ENCODE results near the gene SUPT3H. TPM values are rescaled to one million over a fixed set of nuclear protein-coding genes. Genes with fewer than 3 reads are reported as not detected.

SUPT3H gene
- total RNA-seq, 6 experiments from 2014 or later = 5.6 to 8.2 (median 6.5) TPM

DNA sequence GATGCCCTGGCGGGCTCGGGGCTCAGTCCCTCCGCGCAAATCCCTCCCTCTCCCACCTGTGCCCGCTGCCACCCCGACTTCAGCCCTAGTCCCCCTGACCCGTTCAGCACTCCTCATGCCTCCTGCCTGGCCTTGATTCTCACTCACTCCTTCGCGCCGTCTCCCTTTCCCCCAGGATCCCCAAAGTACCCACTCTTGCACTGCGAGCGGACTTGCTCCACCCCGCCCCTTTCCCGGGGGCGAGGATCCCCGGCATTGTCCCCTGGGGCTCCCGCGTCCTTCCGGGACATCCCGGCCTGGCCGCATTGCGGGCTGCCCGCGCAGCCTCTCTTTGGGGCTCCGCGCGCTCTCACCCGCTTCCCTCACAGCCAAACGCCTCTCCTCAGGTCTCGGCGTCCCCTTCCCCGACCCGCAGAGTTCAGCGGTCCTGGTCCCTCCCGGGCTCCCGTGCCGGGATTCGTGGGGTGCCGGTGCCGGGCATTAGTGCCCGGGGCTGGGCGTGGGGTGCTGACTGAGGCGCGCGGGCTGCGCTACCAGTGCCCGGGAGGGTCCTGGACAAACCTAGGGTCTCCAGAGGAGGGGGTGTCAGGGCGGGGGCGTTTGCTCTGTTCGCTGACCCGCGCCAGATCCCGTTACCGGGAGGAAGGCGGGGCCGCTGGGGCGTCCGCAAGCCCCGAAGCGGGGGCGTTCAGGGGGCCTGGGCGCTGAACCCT lies 45.5 kb upstream of the SUPT3H start:
- H3K9me3 Mint-ChIP-seq = no peaks in the 10 kb centered on the region
- no peak for DNase-seq
- peaks cover 2% of the 10 kb centered on the region; the same call in 1 of the 2 replicates for H3K27me3 Mint-ChIP-seq (ENCODE audit: insufficient read depth)
- peak overlapping the region; percentile 95 for H3K4me3 Mint-ChIP-seq
- TF ChIP-seq, protein P1, sequence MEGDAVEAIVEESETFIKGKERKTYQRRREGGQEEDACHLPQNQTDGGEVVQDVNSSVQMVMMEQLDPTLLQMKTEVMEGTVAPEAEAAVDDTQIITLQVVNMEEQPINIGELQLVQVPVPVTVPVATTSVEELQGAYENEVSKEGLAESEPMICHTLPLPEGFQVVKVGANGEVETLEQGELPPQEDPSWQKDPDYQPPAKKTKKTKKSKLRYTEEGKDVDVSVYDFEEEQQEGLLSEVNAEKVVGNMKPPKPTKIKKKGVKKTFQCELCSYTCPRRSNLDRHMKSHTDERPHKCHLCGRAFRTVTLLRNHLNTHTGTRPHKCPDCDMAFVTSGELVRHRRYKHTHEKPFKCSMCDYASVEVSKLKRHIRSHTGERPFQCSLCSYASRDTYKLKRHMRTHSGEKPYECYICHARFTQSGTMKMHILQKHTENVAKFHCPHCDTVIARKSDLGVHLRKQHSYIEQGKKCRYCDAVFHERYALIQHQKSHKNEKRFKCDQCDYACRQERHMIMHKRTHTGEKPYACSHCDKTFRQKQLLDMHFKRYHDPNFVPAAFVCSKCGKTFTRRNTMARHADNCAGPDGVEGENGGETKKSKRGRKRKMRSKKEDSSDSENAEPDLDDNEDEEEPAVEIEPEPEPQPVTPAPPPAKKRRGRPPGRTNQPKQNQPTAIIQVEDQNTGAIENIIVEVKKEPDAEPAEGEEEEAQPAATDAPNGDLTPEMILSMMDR (IDR thresholded peaks at IDR 0.05) = no peak
- peak overlapping the region; percentile 80 for H3K27ac Mint-ChIP-seq
- H3K4me1 Mint-ChIP-seq (ENCODE audit: low read depth) = peaks cover 54% of the 10 kb centered on the region
- H3K36me3 Mint-ChIP-seq (ENCODE audit: low read depth) = peaks cover 7% of the 10 kb centered on the region; the same call in 1 of the 2 replicates

DNA sequence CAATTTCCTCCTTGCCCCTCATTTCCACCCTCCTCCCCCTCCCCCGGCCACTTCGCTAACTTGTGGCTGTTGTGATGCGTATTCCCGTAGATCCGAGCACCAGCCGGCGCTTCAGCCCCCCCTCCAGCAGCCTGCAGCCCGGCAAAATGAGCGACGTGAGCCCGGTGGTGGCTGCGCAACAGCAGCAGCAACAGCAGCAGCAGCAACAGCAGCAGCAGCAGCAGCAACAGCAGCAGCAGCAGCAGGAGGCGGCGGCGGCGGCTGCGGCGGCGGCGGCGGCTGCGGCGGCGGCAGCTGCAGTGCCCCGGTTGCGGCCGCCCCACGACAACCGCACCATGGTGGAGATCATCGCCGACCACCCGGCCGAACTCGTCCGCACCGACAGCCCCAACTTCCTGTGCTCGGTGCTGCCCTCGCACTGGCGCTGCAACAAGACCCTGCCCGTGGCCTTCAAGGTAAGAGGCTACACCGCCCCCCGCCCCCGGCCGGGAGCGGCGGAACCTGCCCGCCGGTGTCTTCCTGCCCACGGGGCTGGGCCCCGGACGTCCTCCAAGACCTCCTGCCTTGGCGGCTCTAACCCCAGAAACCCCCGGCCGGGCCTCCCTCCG lies 44.9 kb upstream of the SUPT3H start:
- Mint-ChIP-seq H3K4me3 (peak overlapping the region; percentile 95), H3K9me3 (no peaks in the 10 kb centered on the region)

DNA sequence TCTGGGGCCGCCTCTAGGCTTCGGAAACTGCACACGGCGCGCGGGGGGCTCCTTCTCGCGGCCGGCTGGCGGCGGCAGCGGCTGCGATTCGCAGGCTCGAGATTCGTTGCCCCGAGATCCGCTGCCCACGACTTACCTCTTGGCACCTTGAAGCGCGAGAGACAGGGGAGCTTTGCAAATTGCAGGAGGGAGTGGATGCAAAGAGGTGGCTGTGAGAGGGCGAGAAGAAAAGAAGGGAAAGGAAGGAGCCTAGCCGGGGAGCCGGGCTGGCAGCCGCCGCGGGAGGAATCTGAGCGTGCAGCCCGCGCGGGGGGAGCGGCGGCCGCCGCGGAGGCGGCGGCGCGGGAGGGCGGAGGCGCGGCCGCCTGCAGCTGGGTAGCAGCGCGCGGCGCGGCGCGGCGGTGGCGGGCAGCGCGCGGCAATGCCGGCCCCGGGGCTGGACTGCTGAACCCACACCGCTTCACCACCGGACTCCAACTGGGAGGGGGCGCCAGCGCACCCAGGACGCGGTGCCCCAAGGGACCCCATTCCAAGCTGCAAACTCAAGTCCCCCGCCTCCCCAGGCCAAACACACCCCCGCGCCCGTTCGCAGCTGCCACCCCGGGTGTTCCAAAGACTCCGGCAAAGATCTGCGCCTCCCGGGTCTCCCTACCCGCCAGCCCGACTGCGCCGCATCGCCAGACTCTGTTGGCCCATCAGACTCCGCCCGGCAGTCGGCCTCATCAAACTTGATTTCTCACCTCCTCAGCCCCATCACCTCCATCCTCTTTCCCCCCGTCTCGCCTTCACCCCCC lies 44.2 kb upstream of the SUPT3H start:
- peak overlapping the region; percentile 75 for H3K27ac Mint-ChIP-seq
- peak; percentile 57 for DNase-seq
- peaks cover 56% of the 10 kb centered on the region for H3K4me1 Mint-ChIP-seq (ENCODE audit: low read depth)
- H3K27me3 Mint-ChIP-seq (ENCODE audit: insufficient read depth) = peaks cover 2% of the 10 kb centered on the region; the same call in 1 of the 2 replicates
- H3K9me3 Mint-ChIP-seq = no peaks in the 10 kb centered on the region
- H3K4me3 Mint-ChIP-seq = peak overlapping the region; percentile 95
- TF ChIP-seq, protein P1 (IDR thresholded peaks at IDR 0.05) = peak; percentile 49; the same call in 1 of the 2 replicates
- H3K36me3 Mint-ChIP-seq (ENCODE audit: low read depth) = peaks cover 7% of the 10 kb centered on the region; the same call in 1 of the 2 replicates

More for the DNA sequence above, 44.9 kb upstream of the SUPT3H start:
- Mint-ChIP-seq H3K27ac (peak overlapping the region; percentile 80), H3K36me3 (ENCODE audit: low read depth) (peaks cover 7% of the 10 kb centered on the region; the same call in 1 of the 2 replicates), H3K27me3 (ENCODE audit: insufficient read depth) (peaks cover 2% of the 10 kb centered on the region; the same call in 1 of the 2 replicates), H3K4me1 (ENCODE audit: low read depth) (peaks cover 52% of the 10 kb centered on the region)
- TF ChIP-seq, protein P1 (IDR thresholded peaks at IDR 0.05) = no peak
- DNase-seq = peak; percentile 55

DNA sequence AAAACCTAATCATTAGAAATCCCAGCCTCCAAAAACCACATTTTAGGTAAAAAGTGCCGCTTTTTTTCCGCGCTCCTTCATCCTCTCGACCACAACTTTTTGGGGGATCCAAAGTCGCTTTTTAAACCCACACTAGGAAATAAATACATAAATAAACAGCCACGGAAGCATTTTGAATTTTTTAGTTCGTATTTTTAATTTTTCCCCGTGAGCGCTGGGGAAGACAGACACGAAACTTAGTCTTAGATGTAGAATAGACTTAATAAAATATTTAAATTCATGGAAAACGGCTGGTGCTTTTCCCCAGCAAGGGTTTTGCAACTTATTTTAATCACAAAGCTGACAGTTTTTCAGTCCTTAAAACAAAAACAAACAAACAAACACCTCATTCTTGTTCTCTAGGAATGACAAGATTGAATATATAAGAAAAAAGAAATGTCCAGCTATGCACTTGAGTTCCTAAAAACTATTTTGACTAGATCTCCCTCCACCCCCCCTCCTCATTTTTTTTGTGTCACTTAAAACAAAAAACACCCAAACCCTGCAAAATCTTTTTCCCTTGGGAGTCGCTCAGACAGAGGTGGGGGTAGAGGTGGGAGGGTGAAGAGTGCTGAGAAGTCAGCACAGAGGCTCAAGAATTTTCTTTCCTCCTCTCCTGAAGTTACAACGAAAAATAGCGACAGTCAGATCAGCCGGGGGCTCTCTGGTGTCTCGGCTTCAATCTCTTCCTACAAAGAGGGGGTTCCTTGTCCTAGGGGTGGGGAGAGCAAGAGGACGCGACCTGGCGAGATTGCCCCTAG lies 43.4 kb upstream of the SUPT3H start:
- TF ChIP-seq, protein P1 (IDR thresholded peaks at IDR 0.05) = no peak
- peaks cover 2% of the 10 kb centered on the region; the same call in 1 of the 2 replicates for H3K27me3 Mint-ChIP-seq (ENCODE audit: insufficient read depth)
- peaks cover 64% of the 10 kb centered on the region for H3K4me1 Mint-ChIP-seq (ENCODE audit: low read depth)
- no peaks in the 10 kb centered on the region for H3K9me3 Mint-ChIP-seq
- peak overlapping the region; percentile 95 for H3K4me3 Mint-ChIP-seq
- no peak for DNase-seq
- H3K27ac Mint-ChIP-seq = peak overlapping the region; percentile 73
- peaks cover 7% of the 10 kb centered on the region; the same call in 1 of the 2 replicates for H3K36me3 Mint-ChIP-seq (ENCODE audit: low read depth)
